Type B pancreatic cell (in vitro differentiated cells): ENCODE results near the gene ATPAF2. TPM values are rescaled to one million over a fixed set of nuclear protein-coding genes. Genes with fewer than 3 reads are reported as not detected.
A peak's percentile ranks its signal among the peaks of the same experiment; 100 is the strongest.

Experiments
- DNase-seq: peaks from one replicate; pipeline ENCODE4 v3.0.0; 2021; ENCODE audit warnings: mixed read lengths; ENCODE audit not compliant: unreplicated experiment; ENCODE audit errors: extremely low spot score
- H3K27ac Mint-ChIP-seq: 2 replicates; pipeline ENCODE4 v1.8.0; 2021; ENCODE audit warnings: mild to moderate bottlenecking, mixed read lengths
- H3K27me3 Mint-ChIP-seq: 2 replicates; pipeline ENCODE4 v1.8.0; 2021; ENCODE audit warnings: mixed read lengths
- H3K36me3 Mint-ChIP-seq: 2 replicates; pipeline ENCODE4 v1.8.0; 2021; ENCODE audit warnings: mixed read lengths
- H3K4me1 Mint-ChIP-seq: one replicate; pipeline ENCODE4 v1.8.0; 2021; ENCODE audit warnings: mixed read lengths; ENCODE audit not compliant: unreplicated experiment
- H3K4me3 Mint-ChIP-seq: 2 replicates; pipeline ENCODE4 v1.8.0; 2021; ENCODE audit warnings: mild to moderate bottlenecking, mixed read lengths
- H3K9me3 Mint-ChIP-seq: 2 replicates; pipeline ENCODE4 v1.8.0; 2021; ENCODE audit warnings: mixed read lengths
- total RNA-seq: library from RNA; stranded (reverse); gene quantifications from 2 replicates; pipeline ENCODE4 v1.2.1, GENCODE V29; 2021; ENCODE audit warnings: low replicate concordance
- TF ChIP-seq, protein P1 (sequence below): fragments of 200-600 bp; sonication (generic); conservative IDR thresholded peaks from 2 replicates; pipeline ENCODE4 v1.5.0; 2021; ENCODE audit warnings: antibody characterized with exemption, mild to moderate bottlenecking

Gene ATPAF2
- total RNA-seq, 1 donor from 2014 or later: 28.9 TPM

DNA sequence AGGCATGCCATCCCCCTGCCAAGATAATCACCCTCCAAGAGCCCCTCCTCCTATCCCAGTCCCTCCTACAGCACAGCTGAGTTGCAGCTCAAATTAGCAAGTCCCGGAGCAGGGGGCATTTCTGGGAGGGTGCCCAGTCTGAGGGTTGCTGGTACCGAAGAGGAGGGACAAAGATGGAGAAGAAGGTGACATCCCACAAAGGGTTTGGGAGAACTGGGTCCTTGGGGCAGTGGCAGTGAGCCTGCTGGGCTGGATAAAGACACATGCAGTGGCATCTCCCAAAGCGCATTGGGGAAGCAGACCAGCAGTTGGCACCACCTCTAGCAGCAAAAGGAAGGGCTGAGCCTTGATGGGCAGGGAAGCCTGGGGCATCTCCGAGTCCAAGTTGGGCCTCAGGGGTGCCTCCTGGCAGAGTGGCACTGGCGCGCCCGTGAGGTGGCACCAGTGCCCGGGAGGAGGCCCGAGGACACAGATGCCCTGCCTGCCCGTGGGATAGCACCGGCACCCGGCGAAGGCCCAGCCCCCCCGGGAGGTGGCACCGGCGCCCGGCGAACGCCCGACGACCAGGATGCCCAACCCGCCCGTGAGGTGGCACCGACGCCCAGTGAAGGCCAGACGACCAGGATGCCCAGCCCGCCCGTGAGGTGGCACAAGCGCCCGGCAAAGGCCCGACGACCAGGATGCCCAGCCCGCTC lies 67.4 kb downstream of the ATPAF2 start:
- DNase-seq: no peak
- peak overlapping the region; percentile 89 for H3K4me3 Mint-ChIP-seq
- peaks cover 25% of the 10 kb centered on the region for H3K4me1 Mint-ChIP-seq
- TF ChIP-seq, protein P1, sequence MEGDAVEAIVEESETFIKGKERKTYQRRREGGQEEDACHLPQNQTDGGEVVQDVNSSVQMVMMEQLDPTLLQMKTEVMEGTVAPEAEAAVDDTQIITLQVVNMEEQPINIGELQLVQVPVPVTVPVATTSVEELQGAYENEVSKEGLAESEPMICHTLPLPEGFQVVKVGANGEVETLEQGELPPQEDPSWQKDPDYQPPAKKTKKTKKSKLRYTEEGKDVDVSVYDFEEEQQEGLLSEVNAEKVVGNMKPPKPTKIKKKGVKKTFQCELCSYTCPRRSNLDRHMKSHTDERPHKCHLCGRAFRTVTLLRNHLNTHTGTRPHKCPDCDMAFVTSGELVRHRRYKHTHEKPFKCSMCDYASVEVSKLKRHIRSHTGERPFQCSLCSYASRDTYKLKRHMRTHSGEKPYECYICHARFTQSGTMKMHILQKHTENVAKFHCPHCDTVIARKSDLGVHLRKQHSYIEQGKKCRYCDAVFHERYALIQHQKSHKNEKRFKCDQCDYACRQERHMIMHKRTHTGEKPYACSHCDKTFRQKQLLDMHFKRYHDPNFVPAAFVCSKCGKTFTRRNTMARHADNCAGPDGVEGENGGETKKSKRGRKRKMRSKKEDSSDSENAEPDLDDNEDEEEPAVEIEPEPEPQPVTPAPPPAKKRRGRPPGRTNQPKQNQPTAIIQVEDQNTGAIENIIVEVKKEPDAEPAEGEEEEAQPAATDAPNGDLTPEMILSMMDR: no peak
- no peaks in the 10 kb centered on the region for H3K36me3 Mint-ChIP-seq
- peak overlapping the region; percentile 96 for H3K27ac Mint-ChIP-seq
- no peaks in the 10 kb centered on the region for H3K27me3 Mint-ChIP-seq
- no peaks in the 10 kb centered on the region for H3K9me3 Mint-ChIP-seq

DNA sequence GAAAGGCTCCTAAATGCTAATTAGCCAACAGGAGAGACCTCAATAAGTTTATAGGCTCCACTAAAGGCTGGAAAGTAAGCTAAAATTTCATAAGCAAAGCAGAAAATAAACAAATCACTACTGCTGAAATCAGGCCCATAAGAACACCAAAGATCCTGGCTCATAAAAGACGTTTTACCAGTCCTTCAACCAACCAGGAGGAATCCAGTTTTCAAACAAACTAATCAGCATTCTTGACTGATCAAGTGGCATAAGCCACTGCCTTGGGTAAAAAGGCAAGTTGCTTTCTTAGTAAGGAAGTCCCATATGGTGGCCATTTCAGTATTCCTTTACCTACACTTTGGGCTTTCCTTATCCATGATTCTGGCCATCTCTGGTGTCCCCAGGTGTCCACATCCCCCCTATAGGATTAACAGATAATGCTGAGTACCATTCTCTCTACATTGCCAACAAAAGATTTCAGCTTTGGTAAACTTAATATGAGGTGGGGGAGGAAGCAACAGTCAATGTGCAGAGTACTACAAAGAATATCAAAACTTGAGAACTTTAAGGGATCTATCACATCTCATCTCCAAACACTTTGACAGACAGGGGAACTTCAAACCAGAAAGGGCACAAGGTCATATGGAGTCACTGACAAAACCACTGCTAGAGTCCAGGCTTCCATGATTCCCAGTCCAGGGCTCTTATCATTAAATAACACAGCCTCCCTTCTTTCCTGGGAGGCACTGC lies 68.1 kb downstream of the ATPAF2 start:
- Mint-ChIP-seq H3K9me3 (no peaks in the 10 kb centered on the region), H3K4me1 (peaks cover 29% of the 10 kb centered on the region), H3K36me3 (no peaks in the 10 kb centered on the region), H3K27me3 (no peaks in the 10 kb centered on the region), H3K4me3 (peak overlapping the region; percentile 89), H3K27ac (peak overlapping the region; percentile 96)
- DNase-seq: no peak
- TF ChIP-seq, protein P1: no peak

Other genes starting within 250 kb of the ATPAF2 start
- gene SREBF1, start 202.2 kb downstream of the ATPAF2 start, total RNA-seq: 81.2 and 97.0 TPM in 2 replicates
- 62.5 and 107 TPM in 2 replicates for gene TOM1L2, start 66.8 kb downstream of the ATPAF2 start, total RNA-seq
- gene DRC3, start 66.3 kb downstream of the ATPAF2 start, total RNA-seq: 3.4 and 8.9 TPM in 2 replicates
- 10.6 and 13.2 TPM in 2 replicates for gene GID4, start 240 bp upstream of the ATPAF2 start, total RNA-seq
- gene DRG2, start 48.8 kb upstream of the ATPAF2 start, total RNA-seq: 34.2 and 35.0 TPM in 2 replicates
- gene MYO15A, start 69.6 kb upstream of the ATPAF2 start, total RNA-seq: 1.8 and 2.2 TPM in 2 replicates
- gene ALKBH5, start 144.7 kb upstream of the ATPAF2 start, total RNA-seq: 79.8 and 88.8 TPM in 2 replicates
- 35.1 and 61.2 TPM in 2 replicates for gene LLGL1, start 186.5 kb upstream of the ATPAF2 start, total RNA-seq
- 248 and 320 TPM in 2 replicates for gene FLII, start 219.6 kb upstream of the ATPAF2 start, total RNA-seq
- gene MIEF2, start 221.5 kb upstream of the ATPAF2 start, total RNA-seq: 17.9 and 31.2 TPM in 2 replicates